HG03432 (cell line): Measurements from ENCODE around the gene CORIN.

Experiments used
- ATAC-seq: cut with Tn5 transposase; IDR thresholded peaks from one replicate; pipeline ENCODE4 v1.9.1; 2021; ENCODE audit warnings: mild to moderate bottlenecking, moderate library complexity; ENCODE audit not compliant: unreplicated experiment

CORIN gene

GRCh38 chr4:47831026-47831679 is 6.7 kb downstream of the CORIN start:
- no peak for ATAC-seq

- no peak for ATAC-seq
These were observed 7.4 kb downstream of the CORIN start for GRCh38 chr4:47830265-47831025.

GRCh38 chr4:47829438-47829837 is 8.4 kb downstream of the CORIN start:
- ATAC-seq = no peak

- ATAC-seq = no peak
These were observed 10.4 kb downstream of the CORIN start for GRCh38 chr4:47827343-47828047.

- ATAC-seq = peak; percentile 55
These were observed 13.0 kb downstream of the CORIN start for GRCh38 chr4:47824840-47825239.

- ATAC-seq = no peak
These were observed 18.7 kb downstream of the CORIN start for GRCh38 chr4:47819178-47819577.

GRCh38 chr4:47817275-47817674 is 20.6 kb downstream of the CORIN start:
- ATAC-seq = no peak

GRCh38 chr4:47816748-47817147 is 21.1 kb downstream of the CORIN start:
- no peak for ATAC-seq

- no peak for ATAC-seq
These were observed 23.1 kb downstream of the CORIN start for GRCh38 chr4:47814618-47815295.

- no peak for ATAC-seq
These were observed 28.1 kb downstream of the CORIN start for GRCh38 chr4:47809654-47810203.

GRCh38 chr4:47804598-47804997 is 33.3 kb downstream of the CORIN start:
- ATAC-seq = no peak

- no peak for ATAC-seq
These were observed 36.3 kb downstream of the CORIN start for GRCh38 chr4:47801481-47802002.

- no peak for ATAC-seq
These were observed 39.7 kb downstream of the CORIN start for GRCh38 chr4:47798165-47798564.

GRCh38 chr4:47791965-47792364 is 45.9 kb downstream of the CORIN start:
- no peak for ATAC-seq

GRCh38 chr4:47790105-47790504 is 47.8 kb downstream of the CORIN start:
- no peak for ATAC-seq

GRCh38 chr4:47788126-47788525 is 49.7 kb downstream of the CORIN start:
- ATAC-seq = no peak

GRCh38 chr4:47786958-47787370 is 50.9 kb downstream of the CORIN start:
- peak; percentile 84 for ATAC-seq

GRCh38 chr4:47785153-47785552 is 52.7 kb downstream of the CORIN start:
- no peak for ATAC-seq

- ATAC-seq = no peak
These were observed 53.6 kb downstream of the CORIN start for GRCh38 chr4:47784222-47784621.

- ATAC-seq = no peak
These were observed 61.5 kb downstream of the CORIN start for GRCh38 chr4:47776353-47776752.

- no peak for ATAC-seq
These were observed 63.8 kb downstream of the CORIN start for GRCh38 chr4:47774079-47774478.
